Hippocampal formation (tissue), 2 donors: ENCODE results near the gene PITX1.

Experiments used
- DNase-seq, 2 donors: peaks; one replicate each; lab custom pipeline; 2025; lab: John Stamatoyannopoulos, UW

PITX1 gene

DNA sequence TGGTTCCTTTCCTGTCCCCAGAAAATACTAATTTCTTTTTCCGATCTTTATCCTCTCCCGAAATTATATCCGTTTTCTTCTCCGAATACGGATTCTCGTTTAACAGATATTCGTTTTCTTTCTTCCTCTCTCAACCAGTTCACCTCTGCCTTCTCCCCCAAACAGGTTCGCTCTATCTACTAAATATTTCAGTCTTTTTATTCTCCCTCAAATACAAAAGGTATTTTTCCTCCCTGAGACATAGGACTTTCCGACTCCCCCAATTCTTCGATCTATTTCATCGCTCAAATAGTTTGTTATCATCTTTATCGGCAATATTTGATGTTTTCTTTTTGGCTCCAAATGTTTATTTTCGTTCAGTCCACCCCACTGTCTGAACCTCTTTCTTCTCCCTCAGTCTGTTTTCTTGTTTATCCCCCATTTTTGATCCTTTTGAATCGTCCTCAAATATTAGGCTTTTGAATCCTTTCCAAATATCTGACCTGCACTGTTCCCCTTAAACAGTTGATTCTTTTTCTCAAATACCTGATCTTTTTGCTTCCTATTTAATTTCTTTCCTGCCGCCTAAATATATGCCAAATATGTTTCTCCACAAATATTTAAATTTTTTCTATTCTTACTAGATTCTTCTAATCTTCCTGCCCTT is 4.4 kb downstream of the PITX1 start:
- DNase-seq = no peak

DNA sequence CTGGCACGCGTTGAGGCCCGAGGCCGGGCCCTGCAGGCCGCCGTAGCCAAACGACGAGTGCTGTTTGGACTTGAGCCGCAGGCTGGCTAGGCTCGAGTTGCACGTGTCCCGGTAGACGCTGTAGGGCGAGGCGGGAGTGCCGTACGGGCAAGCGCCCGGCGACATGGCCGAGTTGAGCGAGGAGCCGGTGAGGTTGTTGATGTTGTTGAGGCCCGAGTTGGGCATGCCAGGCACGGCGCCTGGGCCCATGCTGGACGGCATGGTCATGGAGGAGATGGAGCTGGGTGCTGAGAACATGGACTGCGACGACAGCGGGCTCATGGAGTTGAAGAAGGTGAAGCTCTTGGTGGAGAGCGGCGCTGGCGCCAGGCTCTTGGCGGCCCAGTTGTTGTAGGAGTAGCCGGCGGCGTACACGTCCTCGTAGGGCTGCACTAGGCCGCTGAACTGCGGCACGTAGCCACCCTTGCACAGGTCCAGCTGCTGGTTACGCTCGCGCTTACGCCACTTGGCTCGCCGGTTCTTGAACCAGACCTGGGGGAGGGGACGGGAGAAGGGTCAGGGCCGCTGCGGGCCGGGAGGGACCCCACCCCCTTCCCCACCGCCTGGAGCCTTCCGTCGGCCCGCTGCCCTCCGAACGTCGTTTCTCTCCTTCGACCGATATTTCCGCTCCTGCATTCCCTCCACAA is 5.1 kb downstream of the PITX1 start:
- DNase-seq = no peak

DNA sequence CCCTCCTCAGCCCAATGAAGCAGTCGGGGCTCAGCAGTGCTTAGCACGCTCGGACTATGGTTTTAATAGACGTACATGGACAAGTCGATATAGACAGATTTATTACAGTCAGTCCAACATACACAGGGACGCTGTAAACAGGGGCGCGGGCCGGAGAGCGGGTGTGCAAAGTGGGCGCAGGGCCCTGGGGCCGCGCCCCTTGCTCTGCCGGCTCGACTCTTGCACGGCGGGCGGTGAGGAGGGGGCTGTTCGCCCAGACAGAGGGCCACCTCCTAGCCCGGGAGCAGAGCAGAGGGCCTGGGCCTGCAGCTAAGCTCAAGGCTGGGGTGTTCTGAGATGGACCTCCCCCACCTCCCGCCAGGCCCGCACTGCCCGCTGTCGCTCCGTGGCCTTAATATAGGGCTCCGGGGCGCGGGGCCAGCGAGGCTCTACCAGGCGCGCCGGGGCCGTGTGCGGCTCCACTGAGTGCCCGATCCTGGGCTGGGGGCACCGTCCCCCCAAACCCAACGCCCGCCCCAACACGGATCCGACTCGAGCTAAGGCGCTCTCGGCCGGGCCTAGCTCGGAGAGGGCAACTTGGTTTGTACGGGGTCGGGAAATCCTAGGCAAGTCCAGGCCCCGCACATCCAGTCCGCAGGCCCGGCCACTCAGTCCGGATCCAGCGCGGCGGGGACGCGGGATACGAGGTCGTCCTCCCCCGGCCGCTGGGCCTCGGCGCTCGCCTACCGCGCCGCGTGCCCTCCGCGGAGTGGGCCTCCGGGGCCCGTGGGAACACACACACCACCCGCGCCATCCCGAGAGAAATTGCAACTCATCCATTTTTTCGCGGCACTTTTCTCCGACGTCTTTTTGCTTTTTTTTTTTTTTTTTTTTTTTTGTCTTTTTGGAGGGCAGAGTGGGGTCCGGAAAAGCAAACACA is 6.1 kb downstream of the PITX1 start:
- DNase-seq = no peak

GRCh38 chr5:135027266-135027696 is 6.7 kb downstream of the PITX1 start:
- no peak for DNase-seq

- DNase-seq = no peak
Observed at GRCh38 chr5:135026645-135027265, 7.3 kb downstream of the PITX1 start.

DNA sequence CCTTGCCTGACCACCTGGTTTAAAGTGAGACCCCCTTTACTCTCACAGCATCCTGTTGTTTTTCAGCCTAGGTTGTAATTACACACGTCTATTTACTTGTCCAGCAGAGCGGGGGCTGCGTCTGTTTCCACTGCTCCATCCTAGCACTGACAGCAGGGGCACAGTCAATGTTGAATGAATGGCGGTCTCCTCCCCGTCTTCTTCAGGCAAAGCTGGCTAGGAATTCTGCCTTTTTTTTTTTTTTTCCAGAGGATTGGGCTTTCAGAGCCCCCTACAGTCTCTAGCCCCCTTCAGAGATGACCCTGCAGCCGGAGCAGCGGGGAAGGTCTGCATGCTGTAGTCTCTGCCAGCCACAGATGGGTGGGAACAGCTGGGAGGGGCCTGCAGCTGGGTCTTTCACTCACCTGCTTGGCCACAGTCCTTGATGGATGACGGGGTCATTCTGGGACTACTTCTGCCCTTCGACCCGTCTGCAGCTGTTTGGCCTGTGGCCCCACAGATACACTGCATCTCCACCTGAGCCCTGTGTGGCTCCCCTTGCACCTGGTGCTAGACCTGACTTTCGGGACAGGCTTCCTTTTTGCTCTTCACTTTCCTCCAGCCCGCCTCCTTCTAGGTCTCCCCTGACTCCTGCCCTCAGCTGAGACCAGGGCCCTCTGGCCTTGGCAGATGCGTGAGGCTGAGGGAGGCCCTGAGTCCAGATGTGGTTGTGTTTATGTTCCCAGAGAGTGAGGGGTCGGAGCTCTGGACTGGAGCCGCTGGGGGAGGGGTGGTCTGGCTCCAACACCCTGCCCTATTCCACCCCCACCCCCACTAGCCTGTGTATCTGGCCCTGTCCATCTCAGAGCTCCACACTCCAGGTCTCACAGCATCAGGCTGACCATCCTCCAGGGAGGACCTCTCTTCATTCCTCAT is 8.0 kb downstream of the PITX1 start:
- no peak for DNase-seq

DNA sequence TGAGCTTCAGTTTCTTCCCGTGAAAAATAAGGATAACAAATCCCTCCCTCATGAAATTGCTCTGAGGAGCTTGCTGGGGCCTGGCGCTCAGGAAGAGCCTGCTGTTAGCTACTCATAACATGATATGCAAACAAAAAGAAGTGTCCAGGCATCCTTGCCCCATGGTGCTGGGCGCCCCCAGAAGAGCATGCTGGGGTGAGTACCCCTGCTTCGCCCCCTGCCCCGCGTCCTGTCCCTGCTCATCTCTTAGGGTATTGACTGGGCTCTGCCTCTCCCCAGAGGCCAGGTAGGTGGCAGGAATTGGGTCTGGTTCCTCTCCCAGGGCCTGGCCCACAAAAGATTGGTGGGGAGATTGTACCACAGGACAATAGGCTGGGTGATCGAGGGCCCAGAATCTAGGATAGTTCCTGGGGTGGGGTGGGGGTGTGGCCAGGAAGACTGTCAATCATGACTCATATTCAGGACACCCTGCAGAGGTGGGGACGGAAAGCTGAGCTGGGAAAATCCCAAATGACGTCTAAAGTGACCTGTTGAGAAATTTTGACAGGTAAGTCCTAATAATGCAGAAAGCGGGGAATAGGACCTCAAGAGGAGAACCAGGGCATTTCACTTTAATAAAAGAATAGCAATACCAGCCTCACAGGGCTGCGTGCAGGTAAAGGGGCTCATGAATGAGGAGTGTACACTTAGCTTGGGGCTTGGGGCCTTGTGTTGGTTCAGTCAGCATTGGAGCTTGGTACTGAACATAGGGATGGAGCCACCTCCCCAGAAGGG is 8.9 kb downstream of the PITX1 start:
- DNase-seq = no peak

DNA sequence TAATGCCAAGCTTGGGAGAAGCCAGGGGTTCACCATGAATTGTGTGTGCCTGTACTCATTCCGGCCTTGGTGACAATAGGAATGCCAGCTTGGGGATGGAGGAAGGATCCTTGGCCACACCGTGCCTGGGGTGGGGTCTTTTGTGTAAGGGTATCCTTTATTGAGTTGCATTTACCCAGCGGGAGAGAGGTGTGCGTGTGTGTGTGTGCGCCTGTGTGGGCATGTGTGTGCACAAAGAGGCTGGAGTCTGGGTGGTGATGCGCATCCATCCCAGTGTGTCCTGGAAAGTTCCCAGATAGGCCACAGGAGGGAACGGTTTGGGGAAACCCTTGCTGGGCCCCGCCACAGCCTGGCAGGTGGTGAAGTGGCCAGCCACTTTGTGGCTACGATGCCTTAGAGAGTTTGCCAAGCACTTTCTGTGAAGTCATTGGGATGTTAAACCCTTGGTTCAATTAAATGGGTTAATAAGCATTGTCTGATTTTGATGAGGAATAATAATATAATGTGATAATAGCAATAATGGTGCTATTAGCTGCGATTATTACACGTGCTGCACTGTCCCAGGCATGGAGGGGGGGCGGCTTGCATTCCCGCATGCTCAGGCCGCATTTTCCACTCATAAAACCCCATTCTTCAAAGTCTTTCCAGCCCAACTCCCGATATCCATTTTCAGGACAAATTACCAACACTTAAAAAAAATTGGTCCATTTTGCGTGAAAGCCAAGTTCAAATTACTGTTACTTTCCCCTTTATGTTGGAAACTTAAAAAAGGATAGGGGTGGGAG is 13.7 kb downstream of the PITX1 start:
- no peak for DNase-seq

- no peak for DNase-seq
Observed at GRCh38 chr5:135019314-135019713, 14.7 kb downstream of the PITX1 start.

- DNase-seq = no peak
Observed at GRCh38 chr5:135018457-135018856, 15.6 kb downstream of the PITX1 start.

GRCh38 chr5:135016861-135017290 is 17.2 kb downstream of the PITX1 start:
- no peak for DNase-seq

GRCh38 chr5:135015942-135016341 is 18.1 kb downstream of the PITX1 start:
- no peak for DNase-seq

DNA sequence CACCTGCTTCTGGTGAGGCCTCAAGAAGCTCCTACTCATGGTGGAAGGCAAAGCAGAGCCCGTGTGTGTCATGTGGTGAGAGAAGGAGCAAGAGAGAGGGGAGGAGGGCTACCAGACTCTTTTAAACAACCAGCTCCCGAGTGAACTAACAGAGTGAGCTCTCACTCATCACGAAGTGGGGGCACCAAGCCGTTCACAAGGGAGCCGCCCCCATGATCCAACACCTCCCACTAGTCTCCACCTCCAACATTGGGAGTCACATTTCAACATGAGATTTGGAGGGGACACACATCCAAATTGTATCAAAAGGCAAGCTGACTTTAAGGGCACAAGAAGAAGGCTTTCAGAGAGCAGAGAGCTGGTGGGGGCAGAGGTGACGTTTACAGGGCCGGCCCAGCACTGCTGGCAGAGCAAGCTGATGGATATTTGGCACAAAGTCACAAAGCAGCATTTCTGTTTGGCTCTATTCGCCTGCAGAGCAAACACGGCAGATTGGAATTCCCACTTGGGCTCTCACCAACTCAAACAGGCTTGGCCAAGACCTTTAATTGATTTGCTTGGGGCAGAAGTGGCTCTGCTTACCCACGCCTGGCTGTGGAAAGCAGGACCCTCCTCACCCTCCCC is 20.0 kb downstream of the PITX1 start:
- peak in 1 of 2 donors; percentile 6 for DNase-seq

GRCh38 chr5:135013445-135013844 is 20.6 kb downstream of the PITX1 start:
- no peak for DNase-seq

- DNase-seq = peak in 1 of 2 donors; percentile 1
Observed at GRCh38 chr5:135012951-135013391, 21.1 kb downstream of the PITX1 start.

- DNase-seq = no peak
Observed at GRCh38 chr5:135012033-135012588, 21.9 kb downstream of the PITX1 start.

DNA sequence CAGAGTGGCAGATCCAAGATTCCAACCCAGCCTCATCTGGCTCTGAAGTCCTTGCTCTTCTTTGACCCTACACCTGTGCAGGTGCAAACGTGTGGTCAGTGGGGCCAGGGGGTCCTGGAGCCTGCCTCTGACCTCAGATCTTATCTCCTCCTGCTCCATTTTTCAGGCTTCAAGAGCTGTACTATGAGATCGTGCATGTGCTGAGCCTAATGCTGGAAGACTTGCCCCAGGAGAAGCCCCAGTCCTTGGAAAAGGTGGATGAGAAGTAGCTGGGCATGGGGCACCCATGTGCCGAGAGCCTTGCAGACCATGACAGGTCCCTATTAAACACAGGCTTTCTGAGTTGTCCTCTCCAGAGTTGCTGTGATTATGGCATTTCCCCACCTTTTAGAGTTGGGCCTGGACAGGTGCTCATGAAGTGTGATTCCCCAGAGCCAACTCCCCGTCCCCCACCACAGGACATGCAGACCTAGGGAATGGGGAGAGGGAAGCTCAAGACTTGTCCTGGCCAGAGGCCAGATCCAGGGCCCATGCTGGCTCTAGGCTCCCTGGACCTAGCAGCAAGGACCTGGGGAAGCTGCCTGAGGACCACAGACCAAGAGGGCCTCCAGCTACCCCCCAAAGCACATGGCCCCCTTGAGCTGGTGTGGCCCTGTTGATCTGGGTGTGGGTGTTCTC is 22.5 kb downstream of the PITX1 start:
- DNase-seq = no peak
